HepG2 (cell line): Measurements from ENCODE around the gene CYP2A6. TPM values are rescaled to one million over a fixed set of nuclear protein-coding genes. Genes with fewer than 3 reads are reported as not detected.
A peak's percentile ranks its signal among the peaks of the same experiment; 100 is the strongest.
"Not testable (repeated sequence)": the region's sequence is repeated elsewhere in the genome, so short reads cannot be mapped to it uniquely, and the experiment has no call there.

Experiments
- ATAC-seq: fragments of 200-7000 bp; cut with Tn5 transposase; 3 replicates; pipeline ENCODE4 v1.9.1; 2020; ENCODE audit warnings: mild to moderate bottlenecking, moderate library complexity
- BruUV-seq: library from RNA; stranded (reverse); fragments of 400-500 nt; replicated peaks from 2 replicates; lab custom pipeline; 2021; lab: Mats Ljungman, UMichigan
- CTCF ChIA-PET: fragments of 300-600 bp; formaldehyde crosslinking; extraction: SDS; loops from one replicate; lab custom pipeline; 2021; ENCODE audit warnings: low total read pairs, inconsistent platforms, low intra/inter-chr PET ratio; lab: Yijun Ruan, JAX
- POLR2A ChIA-PET: fragments of 350-600 bp; sonication (Branson Sonifier 250); formaldehyde crosslinking; loops from one replicate; lab custom pipeline; 2020; ENCODE audit warnings: antibody characterized with exemption, inconsistent platforms; lab: Yijun Ruan, JAX
- DNase-seq: peaks from one replicate; pipeline ENCODE4 v3.0.0-alpha.2; 2015; ENCODE audit warnings: low spot score
- FAIRE-seq: peaks from 3 replicates; lab custom pipeline; 2011; peaks lifted over from hg19 to GRCh38; lab: Jason Lieb, UNC
- H2AFZ ChIP-seq: one replicate; pipeline ENCODE4 v1.6.1; 2011; ENCODE audit warnings: low read length, inconsistent platforms
- H3K27ac ChIP-seq: fragments of 300-600 bp; 3 replicates; pipeline ENCODE4 v1.8.0; 2011; ENCODE audit warnings: mixed run types, mild to moderate bottlenecking, mixed read lengths, low read length, inconsistent platforms; ENCODE audit not compliant: insufficient read depth; ENCODE audit errors: extremely low read length
- H3K27me3 ChIP-seq, 2 experiments: fragments of 200-600 bp in 1 of 2; 2 replicates in 1 of 2; 3 replicates in 1 of 2; pipeline versions ENCODE4 v1.6.0 to v1.8.0; 2011; ENCODE audit warnings: low read length in 2 of 2, mild to moderate bottlenecking in 2 of 2, moderate library complexity in 2 of 2, inconsistent platforms in 1 of 2; ENCODE audit not compliant: insufficient read depth in 2 of 2, control insufficient read depth in 1 of 2
- H3K36me3 ChIP-seq, 2 experiments: fragments of 200-600 bp in 1 of 2; replicated peaks in 1 of 2; 2 replicates in 1 of 2; 3 replicates in 1 of 2; pipeline versions ENCODE4 v1.5.1 to v1.8.0; 2011; ENCODE audit warnings: low read length in 2 of 2, inconsistent platforms in 1 of 2; ENCODE audit not compliant: insufficient read depth in 2 of 2, control insufficient read depth in 1 of 2
- H3K4me1 ChIP-seq: 2 replicates; pipeline ENCODE4 v1.5.1; 2012; ENCODE audit warnings: low read length, inconsistent platforms; ENCODE audit not compliant: insufficient read depth
- H3K4me2 ChIP-seq: 2 replicates; pipeline ENCODE4 v1.6.0; 2011; ENCODE audit warnings: low read depth, low read length, inconsistent platforms
- H3K4me3 ChIP-seq, 3 experiments: fragments of 200-600 bp in 1 of 3; sonication (generic), shearing (Covaris generic) in 1 of 3; replicated peaks in 1 of 3; 2 replicates each; pipeline ENCODE4 v1.5.1; 2011 to 2016; ENCODE audit warnings: low read length in 3 of 3, inconsistent platforms in 2 of 3, low read depth in 2 of 3, mild to moderate bottlenecking in 2 of 3, control low read depth in 1 of 3, mixed read lengths in 1 of 3; ENCODE audit not compliant: insufficient read depth in 1 of 3
- H3K79me2 ChIP-seq: one replicate; pipeline ENCODE4 v1.6.1; 2011; ENCODE audit warnings: low read length, inconsistent platforms; ENCODE audit not compliant: insufficient read depth
- H3K9ac ChIP-seq: 2 replicates; pipeline ENCODE4 v1.6.0; 2011; ENCODE audit warnings: mild to moderate bottlenecking, low read depth, low read length, inconsistent platforms; ENCODE audit not compliant: insufficient read depth
- H3K9me3 ChIP-seq: 2 replicates; pipeline ENCODE4 v1.5.1; 2012; ENCODE audit warnings: mild to moderate bottlenecking, low read length
- H4K20me1 ChIP-seq: 2 replicates; pipeline ENCODE4 v1.6.0; 2011; ENCODE audit warnings: inconsistent platforms, mild to moderate bottlenecking, low read length, moderate library complexity; ENCODE audit not compliant: insufficient read depth
- CEBPB ChIP-seq: IDR thresholded peaks from 2 replicates; pipeline ENCODE4 v1.6.1; 2011; ENCODE audit warnings: low read depth, low read length, improper control_type of control experiment, borderline replicate concordance
- ZNF749 ChIP-seq: sonication (generic); formaldehyde crosslinking; IDR thresholded peaks from 2 replicates; pipeline ENCODE4 v1.8.0; 2022; ENCODE audit warnings: mild to moderate bottlenecking, missing genetic modification reagents, moderate library complexity, borderline replicate concordance
- WGBS: methylation state at CpG from one replicate; pipeline ENCODE4 v1.1.6; 2017; ENCODE audit warnings: low lambda C conversion rate; 5-methylcytosine and 5-hydroxymethylcytosine counted together
- in situ Hi-C: cut with HindIII; loops from 2 replicates; pipeline ENCODE4 v1.10.0; 2017; ENCODE audit warnings: low pct_unique_long_range_greater_than_20kb; ENCODE audit not compliant: extremely low pct_ligation_motif_present
- intact Hi-C: fragments of 100-400 bp; cut with micrococcal nuclease; formaldehyde crosslinking; loops from one replicate; pipeline ENCODE4 v1.10.0; 2022; ENCODE audit not compliant: unreplicated experiment
- polyA plus RNA-seq, 8 experiments: library from polyadenylated mRNA; depleted of rRNA in 3 of 8; stranded (reverse) in 7 of 8; unstranded in 1 of 8; fragments of >200 nt; fragmentation: Illumina TruSeq in 4 of 8; extraction: Trizol in 4 of 8; gene quantifications; 2 replicates each; pipeline versions ENCODE4 v1.2.1 to v1.2.3, GENCODE V29; 2011 to 2016; ENCODE audit warnings: low read depth in 4 of 8, missing spikeins in 1 of 8, mixed read lengths in 1 of 8; ENCODE audit not compliant: insufficient read depth in 1 of 8
- total RNA-seq, 5 experiments: library from RNA; depleted of rRNA; stranded (reverse); fragments of >200 nt; fragmentation: Illumina TruSeq; extraction: Trizol; gene quantifications; 2 replicates each; pipeline ENCODE4 v1.2.3, GENCODE V29; 2016; ENCODE audit warnings: low read depth in 1 of 5

Gene CYP2A6
- total and polyA plus RNA-seq, 2 of the 13 experiments (the other 11 are each of a cell fraction or from before 2014, with no cell fraction given) = not detected

GRCh38 chr19:40842012-40842411, 8.2 kb downstream of the CYP2A6 start:
- H3K4me3 ChIP-seq, H3K9ac ChIP-seq, H2AFZ ChIP-seq, in situ Hi-C loops, POLR2A ChIA-PET, H4K20me1 ChIP-seq, H3K36me3 ChIP-seq, CTCF ChIA-PET, H3K4me2 ChIP-seq, H3K27ac ChIP-seq, ATAC-seq, FAIRE-seq, intact Hi-C loops, H3K79me2 ChIP-seq, H3K4me1 ChIP-seq, H3K9me3 ChIP-seq, BruUV-seq, DNase-seq: not testable (repeated sequence)
- peaks cover 0 to 12% of the 10 kb centered on the region in 2 experiments; a peak in 2 of 5 replicates for H3K27me3 ChIP-seq
- 23% methylated on average over 2 of the region's 3 CpGs for WGBS

- H3K4me3 ChIP-seq, BruUV-seq, H3K27ac ChIP-seq, H3K36me3 ChIP-seq, H4K20me1 ChIP-seq, H3K9me3 ChIP-seq, ATAC-seq, intact Hi-C loops, in situ Hi-C loops, H3K4me1 ChIP-seq, FAIRE-seq, H3K79me2 ChIP-seq, CTCF ChIA-PET, H3K4me2 ChIP-seq, DNase-seq, H2AFZ ChIP-seq, POLR2A ChIA-PET, H3K27me3 ChIP-seq, H3K9ac ChIP-seq: not testable (repeated sequence)
- 41% methylated on average over 1 of the region's 1 CpG for WGBS
Observed at GRCh38 chr19:40838477-40838876, 11.8 kb downstream of the CYP2A6 start.

DNA sequence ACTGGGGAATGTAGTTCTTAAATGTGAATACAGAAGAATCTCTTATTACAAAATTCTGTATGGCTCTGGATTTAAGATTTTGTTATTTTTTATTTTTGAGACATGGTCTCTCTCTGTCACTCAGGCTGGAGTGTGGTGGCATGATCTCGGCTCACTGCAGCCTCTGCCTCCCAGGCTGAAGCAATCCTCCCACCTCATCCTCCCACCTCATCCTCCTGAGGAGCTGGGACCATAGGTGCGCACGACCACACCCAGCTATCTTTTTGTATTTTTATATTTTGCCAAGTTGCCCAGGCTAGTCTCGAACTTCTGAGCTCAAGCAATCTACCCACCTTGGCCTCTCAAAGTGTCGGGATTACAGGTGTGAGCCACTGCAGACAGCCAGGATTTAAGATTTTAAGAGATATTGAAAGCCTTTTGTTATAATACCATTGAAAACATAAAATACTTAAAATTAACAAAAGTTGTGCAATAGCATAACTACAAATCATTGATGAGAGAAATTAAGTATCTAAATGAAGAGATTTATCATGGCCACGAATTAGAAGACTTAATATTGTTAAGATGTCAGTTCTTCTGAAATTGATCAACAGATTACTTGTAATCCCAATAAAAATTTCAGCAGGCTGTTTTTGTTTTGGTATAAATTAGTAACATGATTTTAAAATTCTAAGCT, 13.4 kb downstream of the CYP2A6 start:
- no TSS peak for BruUV-seq
- ChIA-PET CTCF (no interaction called here), POLR2A (no interaction called here)
- no peaks in the 10 kb centered on the region for H3K36me3 ChIP-seq
- TF ChIP-seq ZNF749 (CRISPR knock-in tag) (no peak), CEBPB (peak; percentile 27; the same call in 1 of the 2 replicates)
- intact Hi-C loops = no loop called here
- H3K9ac ChIP-seq = no peak overlapping the region
- H3K9me3 ChIP-seq = no peaks in the 10 kb centered on the region
- in situ Hi-C loops = no loop called here
- DNase-seq = no peak
- no peak overlapping the region for H2AFZ ChIP-seq
- ATAC-seq = no peak
- no peak overlapping the region for H3K4me2 ChIP-seq
- no peaks in the 10 kb centered on the region for H3K27me3 ChIP-seq
- H3K4me3 ChIP-seq = no peak overlapping the region
- no peaks in the 10 kb centered on the region for H4K20me1 ChIP-seq
- FAIRE-seq = no peak
- H3K27ac ChIP-seq = no peak overlapping the region
- WGBS = 44% methylated on average over 6 of the region's 6 CpGs
- H3K4me1 ChIP-seq = peaks cover 10% of the 10 kb centered on the region
- H3K79me2 ChIP-seq = no peaks in the 10 kb centered on the region

DNA sequence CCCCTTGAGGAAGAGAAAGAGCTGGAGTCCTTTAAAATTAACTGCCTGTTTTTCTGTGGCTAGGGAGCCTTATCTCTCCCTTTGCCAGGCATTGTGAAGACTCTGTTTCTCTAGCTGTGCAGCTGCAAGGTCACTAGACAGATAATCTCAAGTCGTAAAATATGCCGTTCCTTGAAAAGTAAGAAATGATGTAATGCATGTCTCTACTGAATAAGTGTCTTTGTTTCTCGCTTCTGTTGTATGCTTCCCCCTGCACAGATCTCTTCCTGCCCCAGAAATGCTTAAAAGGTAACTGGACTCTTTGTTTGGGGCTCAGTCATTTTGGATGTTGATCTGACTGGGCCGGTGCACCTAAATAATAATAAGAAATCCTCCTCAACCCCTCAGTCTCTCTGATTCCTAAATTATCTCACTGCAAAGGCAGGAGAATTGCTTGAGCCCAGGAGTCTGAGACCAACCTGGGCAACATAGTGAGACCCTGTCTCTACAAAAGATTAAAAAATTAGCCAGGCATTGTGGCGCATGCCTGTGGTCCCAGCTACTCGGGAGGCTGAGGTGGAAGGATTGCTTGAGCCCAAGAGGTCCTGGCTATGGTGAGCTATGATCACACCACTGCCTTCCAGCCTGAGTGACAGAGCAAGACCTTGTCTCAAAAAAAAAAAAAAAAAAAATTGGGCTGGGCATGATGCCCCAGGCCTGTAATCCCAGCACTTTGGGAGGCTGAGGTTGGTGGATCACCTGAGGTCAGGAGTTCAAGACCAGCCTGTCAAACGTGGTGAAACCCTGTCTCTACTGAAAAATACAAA, 16.3 kb downstream of the CYP2A6 start:
- H3K9ac ChIP-seq, H3K4me2 ChIP-seq, H3K9me3 ChIP-seq, H3K79me2 ChIP-seq, FAIRE-seq, POLR2A ChIA-PET, in situ Hi-C loops, H3K27ac ChIP-seq, H4K20me1 ChIP-seq, BruUV-seq, H3K4me3 ChIP-seq, CTCF ChIA-PET, DNase-seq, H3K27me3 ChIP-seq, H3K36me3 ChIP-seq, intact Hi-C loops, H2AFZ ChIP-seq, ATAC-seq: not testable (repeated sequence)
- WGBS = 61% methylated on average over 7 of the region's 7 CpGs
- peaks cover 19% of the 10 kb centered on the region for H3K4me1 ChIP-seq
